HG03432 (cell line): ENCODE measurements around the gene KNL1.
A peak's percentile ranks its signal among the peaks of the same experiment; 100 is the strongest.
"Not testable (repeated sequence)": the region's sequence is repeated elsewhere in the genome, so short reads cannot be mapped to it uniquely, and the experiment has no call there.

Experiments used
- ATAC-seq: cut with Tn5 transposase; IDR thresholded peaks from one replicate; pipeline ENCODE4 v1.9.1; 2021; ENCODE audit warnings: mild to moderate bottlenecking, moderate library complexity; ENCODE audit not compliant: unreplicated experiment

Gene KNL1

GRCh38 chr15:40578892-40579291, 15.2 kb upstream of the KNL1 start:
- ATAC-seq: no peak

GRCh38 chr15:40581796-40582195, 12.3 kb upstream of the KNL1 start:
- ATAC-seq: not testable (repeated sequence)

GRCh38 chr15:40582726-40583246, 11.3 kb upstream of the KNL1 start:
- ATAC-seq: no peak

- ATAC-seq: no peak
Observed at GRCh38 chr15:40584191-40584590, 9.9 kb upstream of the KNL1 start.

- ATAC-seq: no peak
Observed at GRCh38 chr15:40590667-40591050, 3.4 kb upstream of the KNL1 start.

GRCh38 chr15:40591389-40591788, 2.7 kb upstream of the KNL1 start:
- ATAC-seq: no peak

- no peak for ATAC-seq
Observed at GRCh38 chr15:40593165-40593564, 884 bp upstream of the KNL1 start.

- ATAC-seq: peak; percentile 56
Observed at GRCh38 chr15:40594429-40594836, 384 bp downstream of the KNL1 start.

GRCh38 chr15:40595219-40595618, 1.2 kb downstream of the KNL1 start:
- ATAC-seq: no peak

GRCh38 chr15:40595773-40596172, 1.7 kb downstream of the KNL1 start:
- no peak for ATAC-seq

- no peak for ATAC-seq
Observed at GRCh38 chr15:40597024-40597423, 3.0 kb downstream of the KNL1 start.

- no peak for ATAC-seq
Observed at GRCh38 chr15:40598126-40598525, 4.1 kb downstream of the KNL1 start.

GRCh38 chr15:40598672-40599071, 4.6 kb downstream of the KNL1 start:
- no peak for ATAC-seq

- no peak for ATAC-seq
Observed at GRCh38 chr15:40600956-40601355, 6.9 kb downstream of the KNL1 start.

- ATAC-seq: no peak
Observed at GRCh38 chr15:40603935-40604334, 9.9 kb downstream of the KNL1 start.

- ATAC-seq: no peak
Observed at GRCh38 chr15:40613080-40613479, 19.0 kb downstream of the KNL1 start.

- no peak for ATAC-seq
Observed at GRCh38 chr15:40618023-40618422, 24.0 kb downstream of the KNL1 start.

GRCh38 chr15:40618906-40619305, 24.9 kb downstream of the KNL1 start:
- no peak for ATAC-seq

GRCh38 chr15:40623361-40623760, 29.3 kb downstream of the KNL1 start:
- no peak for ATAC-seq

GRCh38 chr15:40630313-40630712, 36.3 kb downstream of the KNL1 start:
- ATAC-seq: no peak

GRCh38 chr15:40633178-40633577, 39.1 kb downstream of the KNL1 start:
- ATAC-seq: no peak

GRCh38 chr15:40637221-40637745, 43.2 kb downstream of the KNL1 start:
- ATAC-seq: no peak

- no peak for ATAC-seq
Observed at GRCh38 chr15:40639677-40640076, 45.6 kb downstream of the KNL1 start.
